Upper lobe of left lung (tissue), 6 donors: ENCODE measurements around the gene CFAP74. TPM values are rescaled to one million over a fixed set of nuclear protein-coding genes. Genes with fewer than 3 reads are reported as not detected.

Experiments used
- ATAC-seq, 2 donors: fragments of 200-7000 bp; cut with Tn5 transposase; one replicate each; pipeline ENCODE4 v1.9.1; 2022; ENCODE audit warnings: mild to moderate bottlenecking in 2 of 2, moderate library complexity in 2 of 2; ENCODE audit not compliant: low FRiP score in 2 of 2
- DNase-seq, 2 donors: peaks; one replicate each; pipeline ENCODE4 v3.0.0-alpha.2; 2019 to 2020
- H3K27ac ChIP-seq, 4 donors: fragments of 200-600 bp; sonication (generic); one replicate each; pipeline ENCODE4 v1.5.1; 2016 to 2019
- H3K27me3 ChIP-seq, 4 donors: fragments of 200-600 bp; sonication (generic); one replicate each; pipeline ENCODE4 v1.5.1; 2017 to 2019
- H3K36me3 ChIP-seq, 4 donors: fragments of 200-600 bp; sonication (generic); one replicate each; pipeline ENCODE4 v1.5.1; 2016 to 2019
- H3K4me1 ChIP-seq, 4 donors: fragments of 200-600 bp; sonication (generic); one replicate each; pipeline ENCODE4 v1.5.1; 2018 to 2019
- H3K4me3 ChIP-seq, 4 donors: fragments of 200-600 bp; sonication (generic); one replicate each; pipeline ENCODE4 v1.5.1; 2017 to 2019; ENCODE audit warnings: mild to moderate bottlenecking in 2 of 4, moderate library complexity in 1 of 4
- H3K9me3 ChIP-seq, 4 donors: fragments of 200-600 bp; sonication (generic); one replicate each; pipeline ENCODE4 v1.5.1; 2018 to 2019
- CTCF ChIP-seq, 6 experiments: fragments of 450-650 bp in 4 of 6; fragments of 200-600 bp in 2 of 6; sonication (generic) in 2 of 6; IDR thresholded peaks; one replicate each; pipeline ENCODE4 v1.5.1; 2016 to 2019; ENCODE audit warnings: antibody characterized with exemption in 6 of 6
- EP300 ChIP-seq, 4 donors: sonication (generic); formaldehyde crosslinking; IDR thresholded peaks; one replicate each; pipeline ENCODE4 v1.5.1; 2017; ENCODE audit warnings: antibody characterized with exemption in 4 of 4, control low read depth in 2 of 4
- POLR2A ChIP-seq, 4 donors: fragments of 450-650 bp; IDR thresholded peaks; one replicate each; pipeline ENCODE4 v1.5.1; 2016 to 2017; ENCODE audit warnings: antibody characterized with exemption in 4 of 4, mild to moderate bottlenecking in 2 of 4
- POLR2AphosphoS5 ChIP-seq, 2 donors: sonication (generic); formaldehyde crosslinking; IDR thresholded peaks; one replicate each; pipeline ENCODE4 v1.5.1; 2017; ENCODE audit warnings: antibody characterized with exemption in 2 of 2
- WGBS, 2 donors: methylation state at CpG; one replicate each; pipeline ENCODE4 v1.1.5; 2017 to 2018; 5-methylcytosine and 5-hydroxymethylcytosine counted together
- total RNA-seq, 6 donors: library from RNA; depleted of rRNA in 4 of 6; stranded (reverse); fragments of >200 nt in 4 of 6; gene quantifications; one replicate each; pipeline versions ENCODE4 v1.1.0 to v1.2.1, GENCODE V29; 2016 to 2021
- donor health status: DM: no; HTN: no; CAD: no; lungs with moderate emphysema.
- donor health status: DM: no; HTN: yes; CAD: no; lungs with severe emphysema.

Gene CFAP74
- total RNA-seq, 6 donors from 2014 or later, result 0.14 to 19.8 (median 6.2) TPM

GRCh38 chr1:1899266-1899966 is 104.2 kb downstream of the CFAP74 start:
- WGBS, 2 donors, result 38 to 67% methylated on average over 4 to 12 of the region's 16 CpGs
- H3K4me1 ChIP-seq, result peaks cover 7 to 10% (median 8%) of the 10 kb centered on the region in 4 donors
- no peak for TF ChIP-seq CTCF (IDR thresholded peaks at IDR 0.05)
- no peak for TF ChIP-seq POLR2A (IDR thresholded peaks at IDR 0.05)
- no peaks in the 10 kb centered on the region for H3K27me3 ChIP-seq
- H3K4me3 ChIP-seq, result no peak overlapping the region
- DNase-seq (peak in 1 of 2 donors; percentile 46), ATAC-seq (no peak)
- no peaks in the 10 kb centered on the region for H3K9me3 ChIP-seq
- H3K36me3 ChIP-seq, result no peaks in the 10 kb centered on the region
- no peak overlapping the region for H3K27ac ChIP-seq

GRCh38 chr1:1898246-1898933 is 105.2 kb downstream of the CFAP74 start:
- WGBS, 2 donors, result 90 to 97% methylated on average over 5 to 6 of the region's 6 CpGs
- DNase-seq (no peak), ATAC-seq (no peak)
- Histone ChIP-seq H3K9me3 (no peaks in the 10 kb centered on the region), H3K36me3 (no peaks in the 10 kb centered on the region), H3K4me3 (no peak overlapping the region), H3K4me1 (peaks cover 10 to 14% (median 12%) of the 10 kb centered on the region in 4 donors), H3K27me3 (no peaks in the 10 kb centered on the region), H3K27ac (no peak overlapping the region)
- TF ChIP-seq EP300 (IDR thresholded peaks at IDR 0.05) (no peak), POLR2A (IDR thresholded peaks at IDR 0.05) (no peak), CTCF (IDR thresholded peaks at IDR 0.05) (no peak), POLR2AphosphoS5 (IDR thresholded peaks at IDR 0.05) (no peak)

- Histone ChIP-seq H3K4me3 (no peak overlapping the region), H3K36me3 (no peaks in the 10 kb centered on the region), H3K27ac (no peak overlapping the region), H3K4me1 (peaks cover 16 to 32% (median 23%) of the 10 kb centered on the region in 4 donors), H3K9me3 (no peaks in the 10 kb centered on the region), H3K27me3 (no peaks in the 10 kb centered on the region)
- DNase-seq (peak in 1 of 2 donors; percentile 62), ATAC-seq (no peak)
- 73 to 75% methylated on average over 12 to 14 of the region's 14 CpGs for WGBS, 2 donors
- TF ChIP-seq EP300 (IDR thresholded peaks at IDR 0.05) (no peak), CTCF (IDR thresholded peaks at IDR 0.05) (no peak), POLR2A (IDR thresholded peaks at IDR 0.05) (no peak), POLR2AphosphoS5 (IDR thresholded peaks at IDR 0.05) (no peak)
Observed at GRCh38 chr1:1895456-1896336, 107.9 kb downstream of the CFAP74 start.

GRCh38 chr1:1895060-1895418 is 108.5 kb downstream of the CFAP74 start:
- no peak for ATAC-seq

More at GRCh38 chr1:1895060-1895418, 108.5 kb downstream of the CFAP74 start:
- 38 to 64% methylated on average over 5 to 9 of the region's 10 CpGs for WGBS, 2 donors
- TF ChIP-seq POLR2A (IDR thresholded peaks at IDR 0.05) (no peak), POLR2AphosphoS5 (IDR thresholded peaks at IDR 0.05) (no peak), EP300 (IDR thresholded peaks at IDR 0.05) (no peak), CTCF (IDR thresholded peaks at IDR 0.05) (no peak)
- Histone ChIP-seq H3K27me3 (no peaks in the 10 kb centered on the region), H3K27ac (no peak overlapping the region), H3K4me3 (no peak overlapping the region), H3K9me3 (no peaks in the 10 kb centered on the region), H3K36me3 (no peaks in the 10 kb centered on the region), H3K4me1 (peaks cover 16 to 32% (median 23%) of the 10 kb centered on the region in 4 donors)
- DNase-seq, result no peak
